ENCODE results near the gene CDV3. TPM values are rescaled to one million over a fixed set of nuclear protein-coding genes. Genes with fewer than 3 reads are reported as not detected.

Gene CDV3
- total RNA-seq, 1 experiment from 2014 or later = 173 TPM

DNA sequence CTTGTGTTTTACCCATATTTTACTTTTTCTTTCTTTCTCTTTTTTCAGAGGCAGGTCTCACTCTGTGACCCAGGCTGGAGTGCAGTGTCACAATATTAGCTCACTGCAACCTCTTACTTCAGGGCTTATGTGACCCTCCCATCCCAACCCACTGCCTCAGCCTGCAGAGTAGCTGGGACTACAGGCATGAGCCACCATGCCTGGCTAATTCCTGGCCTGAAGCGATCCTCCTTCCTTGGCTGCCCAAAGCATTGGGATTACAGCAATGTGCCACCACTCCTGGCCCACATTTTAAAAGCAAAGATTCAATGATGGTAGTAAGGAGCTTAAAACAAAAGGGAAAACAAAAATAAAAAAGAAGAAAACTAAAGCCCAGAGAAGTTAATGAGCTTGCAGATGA is 11.1 kb upstream of the CDV3 start:
- no peaks in the 10 kb centered on the region for H4K20me1 ChIP-seq (ENCODE audit: control insufficient read depth, insufficient read depth, insufficient read length)
- no peak overlapping the region for H3K56ac ChIP-seq (ENCODE audit: insufficient read length, low read depth, low read length)
- no peak overlapping the region for H2AFZ ChIP-seq (ENCODE audit: low read length)
- no peaks in the 10 kb centered on the region for H3K9me3 ChIP-seq (ENCODE audit: control insufficient read depth, low read depth, low read length)
- no peak overlapping the region for H2BK12ac ChIP-seq (ENCODE audit: insufficient read length, low read depth, low read length)
- no peak overlapping the region for H2BK20ac ChIP-seq (ENCODE audit: low read depth, low read length, poor library complexity, severe bottlenecking)
- Mint-ChIP-seq H3K9me3 (no peaks in the 10 kb centered on the region), H3K27ac (no peak overlapping the region), H3K36me3 (ENCODE audit: insufficient read depth in 1 of 3, low read depth in 3 of 3) (no peaks in the 10 kb centered on the region), H3K4me1 (peaks cover 3 to 4% of the 10 kb centered on the region in 2 experiments), H3K4me3 (no peak overlapping the region), H3K27me3 (ENCODE audit: low read depth) (no peaks in the 10 kb centered on the region; the same call in 1 of the 2 replicates)
- TF ChIP-seq, protein P1, sequence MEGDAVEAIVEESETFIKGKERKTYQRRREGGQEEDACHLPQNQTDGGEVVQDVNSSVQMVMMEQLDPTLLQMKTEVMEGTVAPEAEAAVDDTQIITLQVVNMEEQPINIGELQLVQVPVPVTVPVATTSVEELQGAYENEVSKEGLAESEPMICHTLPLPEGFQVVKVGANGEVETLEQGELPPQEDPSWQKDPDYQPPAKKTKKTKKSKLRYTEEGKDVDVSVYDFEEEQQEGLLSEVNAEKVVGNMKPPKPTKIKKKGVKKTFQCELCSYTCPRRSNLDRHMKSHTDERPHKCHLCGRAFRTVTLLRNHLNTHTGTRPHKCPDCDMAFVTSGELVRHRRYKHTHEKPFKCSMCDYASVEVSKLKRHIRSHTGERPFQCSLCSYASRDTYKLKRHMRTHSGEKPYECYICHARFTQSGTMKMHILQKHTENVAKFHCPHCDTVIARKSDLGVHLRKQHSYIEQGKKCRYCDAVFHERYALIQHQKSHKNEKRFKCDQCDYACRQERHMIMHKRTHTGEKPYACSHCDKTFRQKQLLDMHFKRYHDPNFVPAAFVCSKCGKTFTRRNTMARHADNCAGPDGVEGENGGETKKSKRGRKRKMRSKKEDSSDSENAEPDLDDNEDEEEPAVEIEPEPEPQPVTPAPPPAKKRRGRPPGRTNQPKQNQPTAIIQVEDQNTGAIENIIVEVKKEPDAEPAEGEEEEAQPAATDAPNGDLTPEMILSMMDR (conservative IDR thresholded peaks at IDR 0.05) = no peak
- no peak overlapping the region for H2AK5ac ChIP-seq (ENCODE audit: insufficient read length, low read length)
- H3K79me2 ChIP-seq (ENCODE audit: insufficient read depth, low read length) = no peaks in the 10 kb centered on the region
- no peak overlapping the region for H4K8ac ChIP-seq (replicated peaks; ENCODE audit: insufficient read length, low read depth, low read length)
- H2BK5ac ChIP-seq (ENCODE audit: insufficient read length, low read length) = no peak overlapping the region
- no peaks in the 10 kb centered on the region for H3K4me1 ChIP-seq (ENCODE audit: insufficient read depth, low read length)
- H3K27ac ChIP-seq (ENCODE audit: insufficient read length, low read depth, low read length) = no peak overlapping the region
- H3K79me1 ChIP-seq (ENCODE audit: insufficient read depth, low read depth, low read length, poor library complexity, severe bottlenecking) = no peaks in the 10 kb centered on the region
- no peak for DNase-seq
- no peaks in the 10 kb centered on the region for H3K23me2 ChIP-seq (ENCODE audit: insufficient read length, low read depth, low read length, poor library complexity, severe bottlenecking)
- no peak overlapping the region for H4K5ac ChIP-seq (ENCODE audit: insufficient read length, low read depth, low read length)
- no peaks in the 10 kb centered on the region for H3K27me3 ChIP-seq (ENCODE audit: insufficient read depth, low read length)
- H2BK120ac ChIP-seq (ENCODE audit: low read depth, low read length, poor library complexity, severe bottlenecking) = no peak overlapping the region
- no peak overlapping the region for H2BK15ac ChIP-seq (ENCODE audit: low read depth, low read length)
- no peak overlapping the region for H3K4me2 ChIP-seq (ENCODE audit: insufficient read depth, insufficient read length, low read length)
- no CpG with 5 or more reads among the region's 1 CpG for WGBS (ENCODE audit: extremely low coverage, insufficient read length, low lambda C conversion rate)
- no peak overlapping the region for H3K18ac ChIP-seq (ENCODE audit: insufficient read length, low read depth, low read length)
- H3K23ac ChIP-seq (ENCODE audit: insufficient read length, low read depth, low read length) = no peak overlapping the region
- H3K4ac ChIP-seq (ENCODE audit: low read depth, low read length) = no peak overlapping the region
- no peak overlapping the region for H3K14ac ChIP-seq (ENCODE audit: insufficient read depth, low read length)
- H4K91ac ChIP-seq (ENCODE audit: insufficient read length, low read depth, low read length) = no peak overlapping the region
- H3K9ac ChIP-seq (ENCODE audit: extremely low read depth, insufficient read length, low read length) = no peak overlapping the region
- no peak overlapping the region for H3T11ph ChIP-seq (ENCODE audit: low read length)

All from H9 (cell line).